HTERT RPE-1 (cell line): ENCODE results near the gene LRRC42.
"Not testable (repeated sequence)": the region's sequence is repeated elsewhere in the genome, so short reads cannot be mapped to it uniquely, and the experiment has no call there.

Source experiments
- in situ Hi-C: fragments of 300-500 bp; cut with MboI; formaldehyde crosslinking; loops from 4 replicates; pipeline ENCODE4 v1.14.3; 2020; ENCODE audit warnings: low sequenced_read_pairs

The LRRC42 gene

DNA sequence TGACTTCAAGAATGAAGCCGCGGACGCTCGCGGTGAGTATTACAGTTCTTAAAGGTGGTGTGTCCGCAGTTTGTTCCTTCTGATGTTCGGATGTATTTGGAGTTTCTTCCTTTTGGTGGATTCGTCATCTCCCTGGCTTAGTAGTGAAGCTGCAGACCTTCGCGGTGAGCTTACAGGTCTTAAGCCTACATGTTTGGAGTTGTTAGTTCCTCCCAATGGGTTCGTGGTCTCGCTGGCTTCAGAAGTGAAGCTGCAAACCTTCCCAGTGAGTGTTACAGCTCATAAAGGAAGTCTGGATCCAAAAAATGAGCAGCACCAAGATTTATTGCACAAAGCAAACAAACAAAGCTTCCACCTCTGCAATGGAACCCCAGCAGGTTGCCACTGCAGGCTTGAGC is 57.1 kb downstream of the LRRC42 start:
- in situ Hi-C loops = no loop called here

DNA sequence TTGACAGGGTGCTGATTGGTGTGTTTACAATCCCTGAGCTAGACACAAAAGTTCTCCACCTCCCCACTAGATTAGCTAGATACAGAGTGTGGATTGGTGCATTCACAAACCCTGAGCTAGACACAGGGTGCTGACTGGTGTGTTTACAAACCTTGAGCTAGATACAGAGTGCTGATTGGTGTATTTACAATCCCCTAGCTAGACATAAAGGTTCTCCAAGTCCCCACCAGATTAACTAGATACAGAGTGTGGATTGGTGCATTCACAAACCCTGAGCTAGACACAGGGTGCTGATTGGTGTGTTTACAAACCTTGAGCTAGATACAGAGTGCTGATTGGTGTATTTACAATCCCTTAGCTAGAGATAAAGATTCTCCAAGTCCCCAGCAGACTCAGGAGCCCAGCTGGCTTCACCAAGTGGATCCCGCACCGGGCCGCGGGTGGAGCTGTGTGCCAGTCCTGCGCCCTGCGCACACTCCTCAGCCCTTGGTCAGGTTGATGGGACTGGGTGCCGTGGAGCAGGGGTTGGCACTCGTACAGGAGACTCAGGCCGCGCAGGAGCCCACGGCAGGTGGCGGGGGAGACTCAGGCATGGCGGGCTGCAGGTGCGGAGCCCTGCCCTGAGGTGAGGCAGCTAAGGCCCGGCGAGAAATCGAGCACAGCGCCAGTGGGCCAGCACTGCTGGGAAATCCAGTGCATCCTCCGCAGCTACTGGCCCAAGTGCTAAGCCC is 57.8 kb downstream of the LRRC42 start:
- in situ Hi-C loops = not testable (repeated sequence)

DNA sequence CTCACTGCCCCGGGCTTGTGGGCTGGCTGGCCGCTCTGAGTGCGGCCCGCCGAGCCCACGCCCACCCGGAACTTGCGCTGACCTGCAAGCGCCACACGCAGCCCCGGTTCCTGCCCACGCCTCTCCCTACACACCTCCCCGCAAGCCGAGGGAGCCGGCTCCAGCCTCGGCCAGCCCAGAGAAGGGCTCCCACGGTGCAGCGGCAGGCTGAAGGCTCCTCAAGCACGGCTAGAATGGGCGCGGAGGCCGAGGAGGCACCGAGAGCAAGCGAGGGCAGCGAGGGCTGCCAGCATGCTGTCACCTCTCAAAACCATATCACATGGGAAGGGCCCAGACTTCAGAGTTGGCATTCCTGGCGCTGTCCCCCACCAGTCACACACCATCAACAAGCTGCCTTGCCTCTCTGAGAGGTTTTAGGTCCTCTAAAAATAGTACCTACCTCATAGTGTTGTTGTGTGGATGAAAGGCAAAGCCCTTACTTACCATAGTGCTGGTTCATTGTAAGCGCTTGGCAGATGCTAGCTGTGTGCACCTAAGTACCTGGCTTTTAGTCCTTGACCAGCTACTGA is 58.4 kb downstream of the LRRC42 start:
- in situ Hi-C loops = no loop called here

DNA sequence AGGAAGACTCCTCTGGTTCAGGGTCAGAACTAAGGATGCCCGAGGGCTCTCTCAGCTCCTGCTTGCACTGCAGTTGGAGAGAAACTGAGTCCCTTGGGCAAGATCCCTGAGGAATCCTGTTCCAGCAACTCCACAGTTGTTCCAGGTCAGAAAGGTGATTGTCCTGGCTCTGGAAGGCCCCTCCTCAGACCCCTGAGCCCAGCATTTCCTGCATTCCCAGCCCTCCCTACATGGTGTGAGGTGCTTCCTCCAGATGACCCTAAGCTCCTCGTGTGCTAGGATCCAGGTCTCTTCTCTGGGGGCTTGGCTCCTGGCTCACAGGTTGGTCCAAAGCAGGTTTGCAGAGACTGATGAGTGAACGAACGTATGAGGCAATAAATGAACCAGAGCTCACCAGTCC is 60.4 kb downstream of the LRRC42 start:
- in situ Hi-C loops = no loop called here

DNA sequence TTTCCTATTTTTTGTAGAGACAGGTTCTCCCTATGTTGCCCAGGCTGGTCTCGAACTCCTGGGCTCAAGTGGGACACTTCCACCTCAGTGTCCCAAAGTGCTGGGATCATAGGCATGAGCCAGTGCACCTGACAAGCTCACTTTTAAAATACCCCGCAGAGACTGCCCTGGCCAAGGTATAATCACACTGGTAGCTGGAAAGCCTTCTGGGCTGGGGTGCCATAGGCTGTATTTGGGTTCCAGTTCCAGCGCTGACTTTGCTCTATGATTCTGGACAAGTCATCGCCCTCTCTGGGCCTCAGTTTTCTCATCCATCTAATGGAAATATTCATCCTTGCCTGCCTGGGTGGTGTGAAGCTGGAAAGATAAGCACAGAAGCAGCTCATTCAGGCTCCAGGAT is 61.5 kb downstream of the LRRC42 start:
- in situ Hi-C loops = no loop called here

DNA sequence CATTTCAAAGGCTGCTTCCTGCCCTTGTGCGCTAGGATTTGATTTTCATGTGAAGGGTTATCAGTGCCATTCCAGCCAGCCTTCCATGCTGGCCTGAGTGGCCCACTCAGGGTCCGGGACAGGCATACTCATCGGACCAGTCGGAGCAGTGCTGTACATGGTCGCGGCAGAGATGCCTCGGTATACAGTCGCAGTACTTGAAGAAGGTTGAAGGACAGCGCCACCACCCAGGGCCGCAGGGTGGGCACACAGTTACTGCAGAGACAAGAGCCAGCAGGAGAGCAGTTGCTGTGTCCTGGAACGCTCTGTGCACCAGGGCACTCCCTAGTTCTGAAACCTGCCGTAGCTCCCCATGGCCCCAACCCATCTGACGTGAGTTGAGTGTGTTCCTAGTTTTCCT is 62.7 kb downstream of the LRRC42 start:
- in situ Hi-C loops = no loop called here

DNA sequence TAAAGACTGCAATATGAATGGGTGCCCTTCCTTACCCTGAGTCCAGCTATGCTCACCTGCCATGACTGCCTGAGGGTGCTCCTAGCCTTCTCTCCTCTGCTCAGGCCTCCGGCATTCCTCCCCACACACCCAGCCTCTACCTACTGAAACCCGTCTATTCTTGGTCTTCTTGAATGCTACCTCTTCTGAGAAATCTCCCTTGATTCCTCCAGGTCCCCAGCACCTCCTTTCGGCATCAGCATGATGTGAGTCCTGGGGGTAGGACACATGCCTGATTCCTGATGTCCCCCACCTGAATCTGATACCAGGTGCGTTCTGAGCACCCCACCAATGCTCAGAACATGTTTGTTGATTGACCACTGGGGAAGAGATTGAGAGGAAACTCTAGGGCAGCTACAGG is 63.3 kb downstream of the LRRC42 start:
- in situ Hi-C loops = no loop called here

DNA sequence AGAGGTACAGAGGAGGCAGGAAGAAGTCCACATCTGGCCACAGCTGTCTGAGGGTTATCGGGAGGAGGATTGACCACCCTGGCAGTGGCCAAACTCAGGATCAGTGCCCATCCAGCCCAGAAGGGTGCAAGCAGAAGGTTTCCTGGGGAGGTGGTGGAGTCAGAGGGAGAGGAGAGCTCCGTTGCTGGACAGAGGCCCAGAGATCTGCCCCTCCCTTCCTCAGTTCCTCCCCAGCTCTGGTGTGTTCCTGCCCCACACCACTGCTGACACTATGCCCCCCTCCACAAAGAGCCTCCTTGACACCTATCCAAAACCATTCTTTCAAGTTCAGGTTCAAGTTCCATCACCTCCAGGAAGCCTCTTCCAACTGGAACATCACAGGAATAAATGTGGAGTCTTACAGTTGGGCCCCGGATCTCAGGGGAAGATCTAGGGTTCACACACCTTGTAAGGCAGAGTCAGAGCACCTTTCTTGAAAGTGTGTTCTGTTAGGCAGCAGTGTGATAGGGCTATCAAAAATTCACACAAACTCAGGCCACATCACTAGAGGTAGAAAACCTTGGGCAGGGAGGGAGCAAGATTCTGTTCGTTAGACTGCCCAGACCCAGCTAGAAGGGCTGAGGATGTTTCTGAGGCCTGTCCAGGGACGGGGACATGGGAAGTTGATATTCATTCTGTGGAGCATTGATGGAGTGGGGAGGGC is 64.4 kb downstream of the LRRC42 start:
- in situ Hi-C loops = no loop called here

DNA sequence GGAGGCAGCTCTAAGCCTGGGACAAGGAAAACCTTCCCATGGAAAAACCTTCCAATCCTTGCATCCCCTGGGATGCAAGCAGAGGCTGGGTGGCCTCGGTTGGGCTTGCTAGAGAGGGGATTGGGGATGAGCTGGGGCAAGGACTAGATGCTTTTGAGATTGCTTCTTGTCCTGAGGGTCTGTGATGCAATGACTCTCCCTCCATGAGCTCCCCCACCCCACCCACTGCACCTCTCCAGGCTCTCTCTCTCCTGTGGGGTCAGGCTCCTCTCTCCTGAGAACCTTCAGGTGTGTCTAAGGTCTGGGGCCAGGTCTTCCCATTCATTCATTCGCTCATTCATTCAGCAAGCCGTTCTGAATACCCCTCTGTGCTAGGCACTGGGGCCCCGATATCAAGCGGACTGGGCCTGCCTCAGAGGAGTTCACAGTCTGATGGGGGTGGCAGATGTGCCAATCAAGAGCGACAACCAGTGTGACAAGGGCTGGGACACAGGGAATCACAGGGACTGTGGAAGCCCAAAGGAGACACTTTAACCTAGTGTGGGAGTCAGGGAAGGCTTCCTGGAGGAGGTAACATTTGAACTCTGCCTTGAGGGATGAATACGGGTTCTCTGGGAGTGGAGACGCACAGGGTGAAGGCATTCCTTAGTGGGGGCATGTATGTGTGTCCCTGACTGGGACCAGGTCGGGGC is 65.3 kb downstream of the LRRC42 start:
- in situ Hi-C loops = no loop called here

DNA sequence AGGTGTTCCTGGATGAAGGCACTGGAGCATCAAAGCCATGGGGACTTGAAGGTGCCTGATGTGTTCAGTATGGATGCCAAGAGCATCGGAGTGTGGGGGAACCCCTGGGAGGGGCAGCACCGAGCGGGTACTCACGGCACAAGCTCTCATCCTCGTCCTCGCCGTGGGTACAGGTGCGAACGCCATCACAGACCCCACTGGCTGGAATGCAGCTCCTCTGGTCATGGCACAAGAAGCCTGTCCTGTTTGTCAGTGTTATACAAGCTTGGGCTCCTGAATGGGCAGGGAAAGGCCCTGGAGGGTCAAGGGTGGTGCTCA is 65.8 kb downstream of the LRRC42 start:
- in situ Hi-C loops = no loop called here

DNA sequence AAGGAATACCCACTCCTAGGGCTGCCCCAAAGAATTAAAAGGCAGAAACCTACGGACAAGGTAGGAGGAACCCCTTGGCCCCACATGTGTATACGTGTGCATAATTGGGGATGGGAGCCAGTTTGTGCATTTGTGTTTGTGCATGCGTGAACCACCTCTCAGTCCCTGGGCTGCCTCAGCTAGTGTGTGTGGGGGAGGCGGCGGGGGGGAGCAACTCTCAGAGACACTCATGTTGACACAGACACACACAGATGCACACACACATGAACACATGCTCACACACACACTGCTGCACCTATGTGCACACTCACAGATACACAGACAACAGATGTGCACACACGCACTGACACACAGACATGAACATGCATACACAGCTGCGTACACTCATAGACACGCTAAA is 66.7 kb downstream of the LRRC42 start:
- in situ Hi-C loops = no loop called here

DNA sequence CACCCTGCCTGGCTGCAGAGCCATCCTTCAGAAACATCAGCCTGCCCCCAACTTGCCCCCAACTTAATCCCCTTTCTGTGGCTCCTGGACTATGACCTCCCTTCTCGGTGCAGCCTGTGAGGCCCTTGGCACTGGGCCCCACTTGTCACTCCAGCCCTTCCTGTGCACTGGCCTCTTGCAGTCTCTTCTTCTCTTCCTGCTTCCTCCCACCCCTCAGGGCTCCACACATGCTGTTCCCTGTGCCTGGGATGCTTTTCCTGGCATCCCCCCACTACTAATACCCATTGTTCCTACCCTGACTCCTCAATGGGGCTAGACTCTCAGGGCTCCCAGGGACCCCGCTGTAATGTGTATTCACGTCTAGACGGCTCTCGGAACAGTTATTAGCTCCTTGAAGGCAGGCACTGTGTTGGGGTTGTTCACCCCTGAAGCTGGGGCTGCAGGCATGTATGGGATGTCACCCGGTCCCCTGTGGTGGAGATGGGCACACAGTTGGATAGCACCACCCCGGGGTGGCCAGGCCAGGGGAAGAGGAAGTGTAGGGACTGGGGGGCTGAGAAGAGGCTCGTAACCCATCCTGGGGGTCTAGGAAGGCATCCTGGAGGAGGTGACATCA is 67.4 kb downstream of the LRRC42 start:
- in situ Hi-C loops = no loop called here

DNA sequence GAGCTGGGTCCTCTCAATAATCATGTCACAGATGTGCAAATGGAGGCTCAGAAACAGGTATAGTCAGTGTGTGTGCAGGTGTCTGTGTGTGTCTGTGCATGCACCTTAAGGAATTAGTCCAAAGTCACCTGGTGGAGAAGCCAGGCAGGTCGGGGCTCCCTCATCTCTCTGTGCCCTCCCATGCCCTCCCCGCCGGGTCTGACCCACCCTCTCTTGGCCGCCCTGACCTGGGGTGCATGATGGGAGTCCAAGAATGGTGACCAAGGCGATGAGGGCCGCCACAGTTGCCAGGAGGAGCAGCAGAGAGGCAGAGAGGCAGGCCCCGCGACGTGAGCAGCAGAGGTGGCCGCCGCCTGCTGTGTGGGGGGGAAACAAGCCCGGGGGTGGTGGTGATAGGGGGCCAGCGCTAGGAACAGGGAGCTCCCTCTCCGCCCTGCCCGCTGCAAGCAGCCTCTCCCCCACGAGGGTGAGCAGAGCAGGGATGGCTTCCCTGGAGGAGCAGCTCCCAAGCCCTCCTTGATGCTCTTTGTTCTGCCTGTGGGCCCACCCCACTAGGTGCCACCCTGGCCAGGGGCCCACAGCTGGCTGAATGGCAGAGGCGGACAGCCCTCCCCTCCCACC is 68.0 kb downstream of the LRRC42 start:
- in situ Hi-C loops = no loop called here

DNA sequence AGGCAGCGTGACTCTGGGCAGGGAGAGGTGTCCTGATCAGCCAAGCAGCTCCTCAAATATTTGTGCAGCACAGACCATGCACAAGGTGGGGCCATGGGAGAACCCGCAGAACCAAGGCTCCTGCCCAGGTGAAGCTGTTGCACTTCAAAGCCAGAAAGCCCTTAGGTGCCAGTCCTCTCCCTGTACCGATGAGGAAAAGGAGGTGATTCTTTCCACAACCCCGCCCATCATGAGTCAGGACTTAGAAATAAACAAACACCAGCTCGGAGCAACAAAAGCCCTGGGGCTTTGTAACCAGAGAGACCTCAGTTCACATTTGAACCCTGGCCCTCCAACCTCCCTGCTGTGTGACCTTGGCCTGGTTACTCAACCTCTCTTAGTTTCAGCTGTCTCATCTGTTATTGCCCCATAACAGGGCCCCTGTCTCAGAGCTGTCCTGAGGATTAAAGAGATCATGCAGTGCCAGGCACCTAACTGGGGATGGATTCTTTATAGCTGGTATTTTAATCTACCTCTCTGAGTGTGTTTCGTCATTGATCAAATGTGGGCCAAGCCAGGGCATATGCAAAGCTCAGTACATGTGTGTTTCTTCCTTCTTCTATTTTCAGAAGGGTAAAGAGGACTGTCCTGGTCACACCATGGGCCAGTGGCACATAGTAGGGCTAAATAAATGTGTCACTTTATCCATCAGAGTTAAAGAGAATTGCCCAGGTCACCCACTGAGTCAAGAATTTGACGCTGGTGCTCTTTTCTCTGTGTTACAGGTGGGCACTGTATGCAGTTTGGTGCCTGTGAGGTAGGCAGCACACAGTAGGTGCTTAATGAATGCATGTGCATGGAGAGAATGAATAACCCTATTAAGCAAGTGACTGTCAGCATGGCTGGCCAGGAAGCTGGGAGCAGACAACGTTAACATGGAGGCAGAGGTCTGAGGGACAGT is 70.5 kb downstream of the LRRC42 start:
- in situ Hi-C loops = no loop called here
